ENCODE data around the gene PFAS.
A peak's percentile ranks its signal among the peaks of the same experiment; 100 is the strongest.
"Not testable (repeated sequence)": the region's sequence is repeated elsewhere in the genome, so short reads cannot be mapped to it uniquely, and the experiment has no call there.

The PFAS gene

GRCh38 chr17:8231701-8232100 is 17.4 kb upstream of the PFAS start:
- no peak for FAIRE-seq

DNA sequence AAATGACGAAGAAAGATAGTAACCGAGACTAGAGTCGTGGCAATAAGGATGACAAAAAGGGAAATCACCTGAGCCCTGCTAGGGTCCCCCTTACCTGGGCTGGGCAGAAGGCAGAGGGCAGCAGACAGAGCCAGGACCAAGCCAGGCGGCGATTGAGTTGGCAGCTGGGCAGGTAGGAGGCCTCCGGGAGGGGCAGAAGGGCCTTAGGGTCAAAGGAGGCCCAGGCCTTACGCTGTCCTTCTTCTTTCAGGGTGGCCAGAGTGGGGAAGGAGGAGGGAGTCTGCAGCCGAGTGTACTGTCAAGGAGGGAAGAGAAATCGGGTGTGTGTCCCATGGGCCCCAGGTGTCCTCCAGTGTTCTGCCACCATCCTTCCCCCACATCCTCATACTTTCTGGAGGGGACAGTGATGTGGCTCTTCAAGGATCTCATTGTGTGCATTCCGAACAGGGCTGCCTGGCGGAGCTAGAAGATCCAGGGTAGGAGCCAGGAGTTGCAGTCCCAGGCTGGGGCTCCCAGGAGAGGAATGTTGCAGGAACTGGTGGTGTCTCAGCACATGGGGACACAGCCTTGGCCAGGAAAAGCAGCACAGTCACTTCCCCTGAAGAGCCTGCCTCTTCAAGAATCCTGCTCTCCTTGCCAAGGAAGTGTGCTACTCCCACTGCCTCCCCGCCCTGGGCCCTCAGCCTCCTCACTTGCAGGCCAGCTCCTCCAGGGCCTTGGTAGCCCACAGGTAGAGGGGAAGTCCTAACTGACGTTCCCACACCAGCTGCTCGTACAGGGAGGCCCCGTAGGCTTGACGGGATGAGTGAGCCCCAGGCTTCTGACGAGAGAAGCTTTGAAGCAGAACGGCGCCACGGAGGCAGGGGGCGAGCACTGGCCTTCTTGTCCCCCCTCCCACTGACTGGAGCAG is 14.5 kb upstream of the PFAS start:
- FAIRE-seq = no peak

DNA sequence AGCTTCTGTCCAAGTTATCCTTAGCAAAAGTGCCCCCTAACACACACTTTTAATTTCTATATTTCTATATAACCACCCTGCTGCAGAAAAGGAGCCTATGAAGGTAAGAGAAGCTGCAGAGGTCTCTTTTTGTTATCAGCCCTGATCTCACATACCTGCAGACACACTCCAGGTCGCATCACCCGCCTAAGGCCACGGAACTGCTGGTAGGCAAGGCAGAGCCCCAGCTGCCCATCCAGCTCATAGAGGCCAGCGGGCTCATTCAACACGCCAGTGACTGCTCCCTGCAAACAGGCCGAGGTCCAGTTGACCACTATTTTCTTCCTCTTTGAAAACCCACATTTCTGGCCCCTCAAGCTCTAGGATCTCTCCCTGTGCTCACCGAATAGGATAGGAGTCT is 13.4 kb upstream of the PFAS start:
- no peak for FAIRE-seq

- no peak for FAIRE-seq
These were observed 11.9 kb upstream of the PFAS start for GRCh38 chr17:8237175-8237574.

DNA sequence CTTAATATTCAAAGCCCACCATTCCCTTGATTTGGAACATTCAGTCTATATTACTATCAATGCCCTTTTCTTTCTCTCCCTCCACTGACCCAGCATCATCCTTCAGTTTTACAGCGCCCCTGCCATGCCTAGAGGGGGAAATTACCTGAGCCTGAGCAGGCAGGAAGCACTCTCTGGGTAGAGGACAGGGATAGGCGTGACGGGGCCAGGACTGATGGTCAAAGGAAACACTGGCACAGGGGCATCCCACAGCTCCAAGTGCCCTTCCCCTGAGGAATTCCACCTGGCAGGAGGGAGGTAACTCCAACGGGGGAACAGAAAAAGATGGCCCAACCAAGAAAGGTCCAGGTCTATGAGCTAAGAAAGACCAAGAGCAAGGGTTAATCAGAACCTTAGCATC is 11.2 kb upstream of the PFAS start:
- no peak for FAIRE-seq

GRCh38 chr17:8243827-8244226 is 5.3 kb upstream of the PFAS start:
- FAIRE-seq = no peak

DNA sequence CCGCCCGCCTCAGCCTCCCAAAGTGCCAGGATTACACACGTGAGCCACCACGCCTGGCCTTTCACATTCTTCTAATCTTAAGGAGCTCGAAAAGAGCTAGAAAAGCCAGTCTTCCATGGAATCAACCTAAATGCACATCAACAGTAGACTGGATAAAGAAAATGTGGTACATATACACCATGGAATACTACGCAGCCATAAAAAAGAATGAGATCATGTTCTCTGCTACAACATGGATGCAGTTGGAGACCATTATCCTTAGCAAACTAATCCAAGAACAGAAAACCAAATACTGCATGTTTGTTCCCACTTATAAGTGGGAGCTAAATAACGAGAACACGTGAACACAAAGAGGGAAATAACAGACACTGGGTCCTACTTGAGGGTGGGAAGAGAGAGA is 4.3 kb upstream of the PFAS start:
- no peak for FAIRE-seq

DNA sequence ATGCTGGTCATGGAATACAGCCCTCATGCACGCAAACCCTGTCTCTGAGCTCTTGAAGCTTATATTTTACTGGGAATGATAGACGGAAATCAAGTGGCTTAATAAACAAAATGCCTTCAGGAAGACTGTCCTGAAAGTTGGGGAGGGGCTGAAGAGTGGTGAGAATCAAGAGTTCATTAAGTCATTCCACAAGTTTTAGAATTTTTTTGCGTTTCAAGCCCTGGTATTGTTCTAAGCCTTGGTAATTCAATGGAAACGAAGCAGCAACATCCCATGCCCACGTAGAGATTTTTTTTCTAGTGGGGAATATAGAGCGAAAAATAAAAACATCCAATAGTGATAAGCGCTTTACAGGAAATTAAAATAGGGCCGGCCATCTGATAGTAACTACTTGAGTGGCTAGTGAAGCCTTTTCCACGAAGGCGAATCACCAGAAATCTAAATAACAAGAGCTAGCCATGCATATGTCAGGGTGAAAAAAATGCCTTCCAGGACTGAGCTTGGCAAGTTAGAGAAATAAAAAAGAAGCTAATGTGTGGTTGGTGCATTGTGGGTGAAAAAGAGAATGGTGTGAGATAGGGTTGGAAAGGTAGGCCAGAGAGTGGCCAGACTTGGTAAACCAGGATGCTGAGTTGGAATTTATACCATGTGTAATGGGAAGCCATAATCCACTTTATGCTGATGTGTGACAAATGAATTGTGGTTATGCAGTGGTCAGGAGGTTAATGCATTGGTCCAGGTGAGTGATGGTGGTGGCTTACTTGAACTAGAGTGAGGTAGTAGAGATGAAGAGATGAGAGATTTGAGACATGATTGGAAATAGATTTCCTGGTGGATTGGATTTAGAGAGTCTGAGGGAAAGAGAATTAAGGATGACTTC is 772 bp downstream of the PFAS start:
- no peak for FAIRE-seq

GRCh38 chr17:8251411-8251810 is 2.3 kb downstream of the PFAS start:
- FAIRE-seq = not testable (repeated sequence)

GRCh38 chr17:8253801-8254200 is 4.7 kb downstream of the PFAS start:
- FAIRE-seq = no peak

- FAIRE-seq = no peak
These were observed 5.8 kb downstream of the PFAS start for GRCh38 chr17:8254881-8255280.

GRCh38 chr17:8255499-8255898 is 6.4 kb downstream of the PFAS start:
- FAIRE-seq = no peak

GRCh38 chr17:8256291-8256690 is 7.2 kb downstream of the PFAS start:
- no peak for FAIRE-seq

GRCh38 chr17:8256691-8257090 is 7.6 kb downstream of the PFAS start:
- FAIRE-seq = no peak

DNA sequence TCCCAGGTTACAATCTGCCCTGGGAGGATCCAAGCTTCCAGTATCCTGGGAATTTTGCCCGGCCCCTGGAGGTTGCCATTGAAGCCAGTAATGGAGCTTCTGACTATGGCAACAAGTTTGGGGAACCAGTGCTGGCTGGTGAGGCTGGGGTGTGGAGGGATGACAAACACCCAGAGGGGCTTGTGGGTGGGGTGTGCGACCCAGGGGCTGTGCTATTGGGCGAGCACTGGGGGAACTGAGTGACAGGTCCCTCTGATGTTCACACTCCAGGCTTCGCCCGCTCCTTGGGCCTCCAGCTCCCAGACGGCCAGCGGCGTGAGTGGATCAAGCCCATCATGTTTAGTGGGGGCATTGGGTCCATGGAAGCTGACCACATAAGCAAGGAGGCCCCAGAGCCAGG is 8.7 kb downstream of the PFAS start:
- FAIRE-seq = no peak

DNA sequence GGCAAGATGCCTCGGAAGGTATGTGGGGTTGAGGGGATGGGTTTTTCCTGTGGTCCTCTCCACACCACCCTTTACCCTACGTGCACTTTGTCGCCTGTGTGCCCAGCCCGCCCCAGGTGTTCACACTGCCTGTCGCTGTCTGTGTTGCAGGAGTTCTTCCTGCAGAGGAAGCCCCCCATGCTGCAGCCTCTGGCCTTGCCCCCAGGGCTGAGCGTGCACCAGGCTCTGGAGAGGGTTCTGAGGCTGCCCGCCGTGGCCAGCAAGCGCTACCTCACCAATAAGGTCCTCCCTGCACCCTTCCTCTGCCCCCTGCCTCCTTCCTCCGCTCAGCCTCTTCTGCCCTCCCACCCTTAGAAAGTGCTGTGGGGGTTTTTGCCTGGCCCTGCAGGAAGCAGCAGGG is 15.2 kb downstream of the PFAS start:
- no peak for FAIRE-seq

DNA sequence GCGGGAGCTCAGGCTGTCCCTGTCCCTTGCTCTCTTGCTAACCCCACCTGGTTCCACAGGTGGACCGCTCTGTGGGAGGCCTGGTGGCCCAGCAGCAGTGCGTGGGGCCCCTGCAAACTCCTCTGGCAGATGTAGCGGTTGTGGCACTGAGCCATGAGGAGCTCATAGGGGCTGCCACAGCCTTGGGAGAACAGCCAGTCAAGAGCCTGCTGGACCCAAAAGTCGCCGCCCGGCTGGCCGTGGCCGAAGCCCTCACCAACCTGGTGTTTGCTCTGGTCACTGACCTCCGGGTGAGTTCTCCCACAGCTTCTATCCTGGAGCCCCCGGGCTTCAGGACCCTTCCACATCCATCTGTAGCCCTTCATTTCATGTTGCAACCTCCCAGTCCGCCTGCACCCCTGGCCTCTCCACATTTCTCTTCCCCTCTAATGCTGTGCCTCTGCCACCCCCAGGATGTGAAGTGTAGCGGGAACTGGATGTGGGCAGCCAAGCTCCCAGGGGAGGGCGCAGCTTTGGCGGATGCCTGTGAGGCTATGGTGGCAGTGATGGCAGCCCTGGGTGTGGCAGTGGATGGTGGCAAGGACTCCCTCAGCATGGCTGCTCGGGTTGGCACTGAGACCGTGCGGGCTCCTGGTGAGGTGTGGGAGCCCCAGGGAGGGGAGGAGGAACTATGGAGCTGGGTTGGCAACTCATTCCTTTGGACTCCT is 15.9 kb downstream of the PFAS start:
- no peak for FAIRE-seq

DNA sequence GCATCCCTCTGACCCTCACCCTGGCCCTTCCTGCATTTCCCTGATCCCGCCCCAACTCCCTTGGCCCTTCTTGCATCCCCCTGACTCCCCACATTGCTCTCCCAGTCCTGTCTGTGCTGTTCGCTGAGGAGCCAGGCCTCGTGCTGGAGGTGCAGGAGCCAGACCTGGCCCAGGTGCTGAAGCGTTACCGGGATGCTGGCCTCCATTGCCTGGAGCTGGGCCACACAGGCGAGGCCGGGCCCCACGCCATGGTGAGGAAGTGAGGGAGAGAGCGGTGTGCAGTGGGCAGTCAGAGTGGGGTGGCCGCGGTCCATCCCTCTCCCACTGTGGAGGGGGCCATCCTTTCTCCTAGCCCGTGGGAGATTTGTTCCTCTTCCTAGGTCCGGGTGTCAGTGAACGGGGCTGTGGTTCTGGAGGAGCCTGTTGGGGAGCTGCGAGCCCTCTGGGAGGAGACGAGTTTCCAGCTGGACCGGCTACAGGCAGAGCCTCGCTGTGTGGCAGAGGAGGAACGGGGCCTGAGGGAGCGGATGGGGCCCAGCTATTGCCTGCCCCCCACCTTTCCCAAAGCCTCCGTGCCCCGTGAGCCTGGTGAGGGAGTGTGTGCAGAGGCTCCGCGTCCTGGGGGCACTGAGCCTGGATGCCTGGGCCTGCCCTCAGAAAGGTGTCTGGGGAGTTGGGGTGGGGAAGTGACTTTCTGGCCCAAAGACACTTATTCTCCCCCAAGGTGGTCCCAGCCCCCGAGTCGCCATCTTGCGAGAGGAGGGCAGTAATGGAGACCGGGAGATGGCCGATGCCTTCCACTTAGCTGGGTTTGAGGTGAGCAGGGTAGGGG is 17.8 kb downstream of the PFAS start:
- FAIRE-seq = no peak

DNA sequence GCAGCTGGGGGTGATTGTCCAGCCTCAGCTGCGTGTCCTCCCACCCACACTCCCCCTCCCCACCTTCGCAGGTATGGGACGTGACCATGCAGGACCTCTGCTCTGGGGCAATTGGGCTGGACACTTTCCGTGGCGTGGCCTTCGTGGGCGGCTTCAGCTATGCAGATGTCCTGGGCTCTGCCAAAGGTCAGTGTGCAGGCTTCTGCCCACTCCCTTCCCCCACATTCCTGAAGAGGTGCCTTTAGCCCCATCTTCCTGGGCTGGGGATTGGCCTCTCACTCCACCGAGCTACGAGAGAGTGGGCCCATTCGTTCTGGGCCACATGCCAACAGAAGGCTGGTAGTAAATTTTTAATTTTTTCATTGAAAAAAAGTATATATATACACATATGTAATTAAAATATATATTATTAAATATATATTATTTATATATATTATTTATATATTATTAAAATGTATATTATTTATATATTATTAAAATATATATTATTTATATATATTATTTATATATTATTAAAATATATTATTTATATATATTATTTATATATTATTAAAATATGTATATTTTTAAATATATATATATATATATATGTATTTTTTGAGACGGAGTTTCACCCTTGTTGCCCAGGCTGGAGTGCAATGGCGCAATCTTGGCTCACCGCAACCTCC is 18.5 kb downstream of the PFAS start:
- peak; percentile 23 for FAIRE-seq

- no peak for FAIRE-seq
These were observed 19.6 kb downstream of the PFAS start for GRCh38 chr17:8268550-8269298.

GRCh38 chr17:8272421-8272820 is 23.3 kb downstream of the PFAS start:
- FAIRE-seq = no peak

All from endometrium (tissue), 2 donors.